NCI-H1105 (cell line): Measurements from ENCODE around the gene DACH2.

Experiments
- DNase-seq: peaks from one replicate; lab custom pipeline; 2025; lab: John Stamatoyannopoulos, UW

The DACH2 gene

DNA sequence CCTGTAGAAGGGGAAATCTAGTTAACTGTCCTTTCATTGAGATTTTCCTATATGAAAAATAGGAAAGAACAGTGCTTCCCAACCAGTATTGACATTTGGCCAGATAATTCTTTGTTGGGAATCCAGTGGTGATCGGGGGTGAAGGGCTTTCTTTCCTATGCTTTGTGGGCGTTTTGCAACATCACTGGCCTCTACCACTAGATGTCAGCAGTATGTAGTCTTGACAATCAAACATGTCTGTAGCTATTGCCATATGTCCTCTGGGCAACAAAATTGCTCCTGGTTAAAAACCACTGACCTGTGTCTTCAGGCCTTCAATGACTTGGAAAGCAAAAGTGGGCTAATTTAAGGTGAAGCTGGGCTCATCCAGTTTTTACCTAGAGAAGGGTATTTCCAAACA lies 658.5 kb downstream of the DACH2 start:
- DNase-seq: no peak

DNA sequence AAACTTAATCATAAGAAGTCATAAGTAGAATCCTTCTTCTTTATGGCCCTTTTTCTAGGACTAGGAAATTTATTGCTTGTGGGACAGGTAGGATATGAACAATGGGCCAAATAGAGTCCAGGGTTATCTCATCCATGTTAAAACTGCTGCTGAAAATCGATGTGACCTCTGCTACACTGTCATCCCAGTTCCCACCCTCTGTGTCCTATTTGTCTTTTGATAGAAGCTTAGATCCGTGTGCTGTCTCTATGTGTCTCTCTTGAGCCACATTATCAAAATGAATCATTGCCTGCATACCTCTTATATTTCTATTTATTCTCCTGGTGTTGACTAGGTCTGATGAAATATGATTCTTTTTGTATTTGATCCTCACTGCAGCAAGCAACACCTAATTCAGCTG lies 661.4 kb downstream of the DACH2 start:
- DNase-seq: no peak

DNA sequence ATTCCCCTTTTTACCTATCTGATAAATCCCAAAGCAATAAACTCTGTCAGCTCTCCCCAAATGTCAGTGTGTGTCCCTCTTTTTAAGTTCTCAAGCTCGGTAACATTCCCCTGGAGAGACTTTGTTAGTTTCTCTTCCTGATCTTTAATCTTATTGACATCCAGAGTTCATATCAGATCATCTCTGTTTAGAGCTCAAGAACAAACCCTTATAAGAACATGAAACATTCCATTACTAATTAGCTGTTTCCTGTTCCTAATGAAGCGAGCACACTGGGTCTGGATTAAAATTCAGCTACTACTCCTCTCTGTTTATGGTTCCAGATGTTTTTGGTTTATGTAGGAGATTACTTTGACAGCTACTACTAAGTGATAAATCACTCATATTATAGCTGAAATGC lies 681.5 kb downstream of the DACH2 start:
- DNase-seq: no peak

DNA sequence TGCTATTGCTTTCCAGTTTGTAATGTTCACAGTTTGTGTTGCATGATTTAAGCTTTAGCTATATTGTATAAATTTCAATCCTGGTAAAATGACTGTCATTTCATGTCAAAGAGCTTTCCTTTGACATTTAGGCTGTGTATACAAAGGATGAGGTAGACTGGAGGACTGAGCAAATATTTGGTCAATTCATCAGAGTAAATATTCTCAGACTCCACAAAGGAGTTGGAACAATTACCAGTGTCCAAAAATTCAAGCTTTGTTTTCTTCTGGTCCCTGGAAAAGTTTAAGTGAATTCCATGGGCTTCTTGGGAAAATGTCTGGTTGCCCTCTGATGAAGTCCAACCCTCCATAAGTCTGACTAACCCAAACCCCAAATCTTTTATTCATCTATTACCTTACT lies 682.4 kb downstream of the DACH2 start:
- no peak for DNase-seq

DNA sequence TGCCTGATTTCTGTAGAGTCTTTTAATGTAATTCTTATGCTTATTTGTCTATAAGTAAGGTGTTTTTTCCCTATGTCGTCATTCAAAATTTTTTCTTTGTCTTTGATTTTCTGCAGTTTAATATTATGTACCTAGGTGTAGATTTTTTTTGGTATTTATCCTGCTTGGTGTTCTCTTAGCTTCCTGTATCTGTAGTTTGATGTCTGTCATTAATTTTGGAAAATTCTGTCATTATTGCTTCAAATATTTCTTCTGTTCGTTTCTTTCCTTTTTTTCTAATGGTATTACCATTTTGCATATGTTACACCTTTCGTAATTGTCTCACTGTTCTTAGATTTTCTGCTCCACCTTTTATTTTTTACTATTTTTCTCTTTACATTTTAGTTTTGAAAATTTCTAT lies 696.9 kb downstream of the DACH2 start:
- no peak for DNase-seq
